GM19328 (cell line): Measurements from ENCODE around the gene TRPT1.

ENCODE experiments used
- ATAC-seq: cut with Tn5 transposase; IDR thresholded peaks from one replicate; pipeline ENCODE4 v1.9.1; 2021; ENCODE audit warnings: mild to moderate bottlenecking, moderate library complexity; ENCODE audit not compliant: unreplicated experiment

TRPT1 gene, protein sequence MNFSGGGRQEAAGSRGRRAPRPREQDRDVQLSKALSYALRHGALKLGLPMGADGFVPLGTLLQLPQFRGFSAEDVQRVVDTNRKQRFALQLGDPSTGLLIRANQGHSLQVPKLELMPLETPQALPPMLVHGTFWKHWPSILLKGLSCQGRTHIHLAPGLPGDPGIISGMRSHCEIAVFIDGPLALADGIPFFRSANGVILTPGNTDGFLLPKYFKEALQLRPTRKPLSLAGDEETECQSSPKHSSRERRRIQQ

DNA sequence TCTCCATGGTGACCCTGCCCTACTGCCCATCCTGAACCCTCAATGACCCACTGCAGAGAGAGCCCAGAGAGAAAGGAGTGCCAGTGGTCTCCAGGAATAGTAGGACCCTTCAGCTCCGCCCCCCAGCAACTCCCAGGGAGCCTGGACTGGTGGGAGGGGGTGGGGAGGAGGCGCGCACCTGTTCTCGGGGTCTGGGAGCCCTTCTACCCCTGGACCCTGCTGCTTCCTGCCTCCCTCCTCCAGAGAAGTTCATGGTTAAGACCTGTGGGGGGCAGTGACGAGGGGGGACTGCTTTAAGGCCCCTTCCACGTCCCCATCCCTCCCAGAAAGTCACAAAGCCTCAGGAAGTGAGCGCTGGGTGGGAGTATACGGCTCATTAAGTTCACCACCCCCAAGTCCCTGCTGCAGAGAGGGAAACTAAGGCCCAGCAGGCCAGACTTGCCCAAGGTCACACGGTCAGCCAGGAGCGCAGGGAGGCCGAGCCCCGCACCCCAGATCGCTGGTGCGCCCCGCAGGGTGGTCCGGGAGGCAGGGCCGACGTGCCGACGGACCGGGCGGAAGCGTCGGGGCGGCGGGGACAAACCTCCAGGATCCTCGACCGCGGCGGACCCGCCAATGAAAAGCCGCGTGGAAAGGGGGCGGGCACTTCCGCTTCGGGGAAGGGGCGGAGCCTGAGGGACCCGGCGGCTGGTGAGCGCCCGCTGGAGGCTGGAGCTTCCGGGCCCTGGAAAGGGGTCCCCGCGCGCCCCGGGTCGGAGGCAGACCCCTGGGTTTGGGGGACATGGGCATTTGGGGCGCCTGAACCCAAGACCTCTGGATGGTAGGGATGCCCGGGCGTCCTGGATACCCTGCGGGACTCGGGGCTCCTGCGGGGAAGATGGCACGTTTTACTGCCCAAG is at the start of gene TRPT1, which contains the start of gene NUDT22:
TRPT1 (minus strand) TSS at position 579 of the 899 bp plus-strand sequence; CDS start at position 253, 326 bp downstream.
NUDT22 (plus strand) TSS at position 667 of the 899 bp plus-strand sequence. CDS start 379 bp downstream, outside the sequence.
- ATAC-seq, result peak; percentile 39

DNA sequence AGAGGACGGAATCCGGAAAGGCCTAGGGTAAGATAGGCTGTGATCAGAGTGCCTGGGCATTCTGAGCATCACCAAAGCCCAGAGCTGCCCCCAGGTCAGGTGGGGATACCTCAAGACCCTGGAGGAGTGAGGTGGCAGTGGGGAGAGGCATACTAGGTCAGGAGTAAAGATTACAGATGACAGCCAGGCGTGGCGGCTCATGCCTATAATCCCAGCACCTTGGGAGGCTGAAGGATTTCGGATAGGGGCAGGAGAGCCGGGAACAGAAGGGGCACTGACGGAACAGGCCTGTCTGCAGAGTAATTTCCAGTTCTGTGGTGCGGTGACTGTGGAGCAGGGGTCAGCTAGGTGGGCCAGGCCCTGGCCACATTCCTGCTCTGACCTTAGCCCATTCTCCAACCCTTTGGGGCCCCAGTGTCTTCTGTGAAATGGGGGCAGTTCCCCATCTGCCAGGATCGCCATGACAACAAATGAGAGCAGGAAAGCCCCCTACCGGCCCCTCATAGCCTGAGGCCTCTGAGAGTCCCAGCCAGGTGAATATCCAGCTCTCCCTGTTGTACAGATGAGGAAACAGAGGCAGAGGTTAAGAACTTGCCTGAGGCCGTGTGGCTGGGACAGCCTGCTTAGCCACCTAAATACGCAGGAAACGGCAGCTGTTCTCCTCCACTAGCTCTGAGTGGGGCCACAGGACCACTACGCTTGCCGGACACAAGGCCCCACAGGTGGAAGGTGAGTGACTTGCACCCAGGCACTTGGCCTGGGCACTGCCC is 49.2 kb upstream of the TRPT1 start:
- ATAC-seq, result no peak

DNA sequence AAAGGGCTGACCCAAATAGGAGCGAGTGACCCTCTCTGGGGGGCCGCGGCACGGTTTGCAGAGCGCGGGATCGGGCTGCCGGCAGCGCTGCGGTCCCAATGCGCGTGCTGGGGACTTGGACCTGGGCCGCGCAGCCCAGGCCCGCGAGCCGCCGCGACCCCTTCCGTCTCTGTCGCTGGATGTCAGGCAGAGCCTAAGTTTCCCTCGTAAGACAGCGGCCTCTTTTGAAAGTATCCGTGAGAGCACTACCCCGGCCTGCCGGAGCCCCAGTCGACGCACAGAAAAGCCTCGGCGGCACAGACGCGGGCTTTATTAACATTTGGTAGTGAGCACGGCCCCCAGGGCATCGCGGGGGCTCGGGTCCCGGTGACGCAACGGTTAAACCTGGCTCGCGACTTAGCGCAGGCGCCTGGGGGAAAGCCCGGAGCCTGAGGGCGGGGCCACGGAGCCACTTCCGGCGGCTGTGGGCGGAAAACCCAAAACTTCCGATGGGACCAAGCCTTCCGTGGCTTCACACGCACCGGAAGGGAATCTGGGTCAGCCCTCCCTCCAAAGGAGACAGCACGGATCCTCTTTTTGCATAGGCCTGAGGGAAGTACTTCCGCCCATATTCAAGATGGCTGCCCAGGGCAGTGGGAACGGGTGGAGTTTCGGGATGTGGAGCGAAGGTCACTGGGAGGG is 43.7 kb upstream of the TRPT1 start:
- ATAC-seq, result peak; percentile 72

DNA sequence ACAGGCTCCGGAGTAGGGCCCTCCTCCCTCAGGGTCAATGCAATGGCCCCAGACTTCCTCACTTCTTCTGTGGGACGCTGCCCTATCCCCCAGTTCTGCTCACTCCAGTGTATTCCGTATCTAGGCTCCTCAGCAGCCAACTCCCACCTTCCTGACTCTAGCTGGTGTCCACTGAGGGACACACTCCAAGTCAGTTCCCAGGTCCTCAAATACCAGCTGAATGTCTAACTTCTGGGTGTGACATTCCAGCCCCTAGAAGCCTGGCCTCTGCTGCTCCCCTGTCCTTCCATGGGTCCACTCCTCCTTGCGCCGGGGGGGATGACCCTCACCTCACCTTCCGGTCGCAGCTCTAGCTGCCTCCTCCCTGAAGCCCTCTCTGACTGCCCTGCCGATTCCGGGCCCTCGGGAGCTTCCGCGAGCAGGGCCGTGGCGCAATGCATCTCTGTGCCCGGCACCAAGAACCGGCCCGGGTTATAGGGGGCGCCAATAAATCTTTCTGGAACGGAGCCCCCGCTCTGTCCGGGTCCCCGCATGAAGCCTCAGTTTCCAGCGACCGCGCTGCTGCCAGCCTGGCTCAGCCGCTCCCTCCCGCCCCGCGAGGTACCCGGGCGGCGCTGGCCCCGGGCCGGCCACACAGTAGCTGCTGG is 43.0 kb upstream of the TRPT1 start:
- ATAC-seq, result no peak

DNA sequence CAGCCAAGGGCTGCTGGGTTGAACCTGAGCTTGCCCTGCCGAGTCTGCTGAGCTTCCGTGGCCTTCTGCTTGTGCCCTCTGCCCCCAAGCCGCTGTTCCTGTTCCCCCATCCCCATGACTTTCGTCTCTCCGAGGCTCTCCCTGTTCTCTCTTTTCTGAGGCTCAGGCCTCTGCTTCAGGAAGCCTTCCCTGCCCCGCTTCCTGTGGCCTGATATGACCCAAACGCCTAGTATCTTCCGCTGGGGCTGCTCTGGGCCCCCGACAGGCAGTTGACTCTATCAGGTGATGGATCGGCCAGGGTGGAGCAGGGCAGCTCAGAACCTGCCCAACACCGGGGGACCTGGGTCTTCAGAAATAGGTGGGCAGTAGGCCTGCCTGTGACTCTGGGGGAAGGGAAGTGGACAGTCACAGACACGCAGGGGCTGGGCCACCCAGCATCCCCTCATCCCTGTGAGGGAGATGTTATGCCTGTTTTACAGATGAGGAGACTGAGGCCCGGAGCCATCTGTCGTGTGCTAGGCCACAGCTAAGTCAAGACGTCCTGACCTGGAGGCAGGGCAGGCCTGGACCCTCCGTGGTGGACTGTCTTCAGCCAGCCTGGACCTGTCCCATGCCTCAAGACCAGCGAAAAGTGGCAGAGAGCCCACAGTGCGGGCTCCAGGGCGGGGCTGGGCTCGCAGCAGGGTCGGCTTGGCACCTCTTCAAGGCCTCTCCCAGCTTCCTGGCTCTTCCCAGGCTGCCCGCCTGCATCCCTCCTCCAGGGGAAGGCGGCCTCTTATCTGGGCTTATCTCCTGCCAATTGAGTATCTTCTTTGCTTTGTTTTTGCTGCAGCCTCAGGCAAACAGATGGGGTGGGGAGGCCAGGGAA is 42.3 kb upstream of the TRPT1 start:
- no peak for ATAC-seq

DNA sequence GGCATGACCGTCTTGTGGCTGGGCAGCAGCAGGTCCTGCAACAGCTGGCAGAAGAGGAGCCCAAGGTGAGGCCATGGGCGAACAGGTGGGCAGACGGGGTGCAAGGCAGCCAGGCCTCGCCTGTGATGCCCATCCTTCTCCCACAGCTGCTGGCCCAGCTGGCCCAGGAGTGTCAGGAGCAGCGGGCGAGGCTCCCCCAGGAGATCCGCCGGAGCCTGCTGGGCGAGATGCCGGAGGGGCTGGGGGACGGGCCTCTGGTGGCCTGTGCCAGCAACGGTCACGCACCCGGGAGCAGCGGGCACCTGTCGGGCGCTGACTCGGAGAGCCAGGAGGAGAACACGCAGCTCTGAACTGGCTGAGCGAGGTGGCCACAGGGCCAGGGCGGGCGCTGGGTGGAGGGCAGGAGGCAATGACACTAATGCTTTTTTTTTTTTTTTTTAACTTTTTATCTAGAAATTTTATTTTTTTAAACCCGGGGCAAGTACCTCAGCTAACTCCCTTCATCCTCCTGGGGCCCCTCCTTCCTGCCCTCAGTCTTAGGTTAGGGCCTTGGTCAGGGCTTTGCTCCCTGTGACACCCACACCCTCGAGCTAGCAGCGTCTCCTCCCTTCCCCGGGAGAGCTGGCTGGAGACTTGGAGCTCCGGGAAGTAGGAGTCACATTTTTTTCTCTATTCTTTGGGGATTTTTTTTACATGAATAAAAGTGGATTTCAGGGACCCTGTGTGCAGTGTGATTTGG is 41.4 kb upstream of the TRPT1 start:
- ATAC-seq, result no peak

DNA sequence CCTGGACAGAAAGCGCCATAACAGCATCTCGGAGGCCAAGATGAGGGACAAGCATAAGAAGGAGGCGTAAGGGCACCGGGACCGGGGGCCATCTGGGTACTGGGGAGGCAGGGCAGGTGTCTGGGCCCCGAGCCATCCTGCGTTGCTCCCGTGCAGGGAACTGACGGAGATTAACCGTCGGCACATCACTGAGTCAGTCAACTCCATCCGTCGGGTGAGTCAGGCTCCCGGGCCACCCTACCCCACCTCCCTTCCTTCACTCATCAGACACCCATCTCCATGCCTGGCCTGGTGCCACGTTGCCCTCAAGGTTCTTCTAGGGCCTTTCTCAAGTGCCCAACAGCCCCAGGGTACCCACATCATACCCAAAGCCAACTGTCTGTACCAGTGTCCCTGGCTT is 40.4 kb upstream of the TRPT1 start:
- ATAC-seq, result no peak

DNA sequence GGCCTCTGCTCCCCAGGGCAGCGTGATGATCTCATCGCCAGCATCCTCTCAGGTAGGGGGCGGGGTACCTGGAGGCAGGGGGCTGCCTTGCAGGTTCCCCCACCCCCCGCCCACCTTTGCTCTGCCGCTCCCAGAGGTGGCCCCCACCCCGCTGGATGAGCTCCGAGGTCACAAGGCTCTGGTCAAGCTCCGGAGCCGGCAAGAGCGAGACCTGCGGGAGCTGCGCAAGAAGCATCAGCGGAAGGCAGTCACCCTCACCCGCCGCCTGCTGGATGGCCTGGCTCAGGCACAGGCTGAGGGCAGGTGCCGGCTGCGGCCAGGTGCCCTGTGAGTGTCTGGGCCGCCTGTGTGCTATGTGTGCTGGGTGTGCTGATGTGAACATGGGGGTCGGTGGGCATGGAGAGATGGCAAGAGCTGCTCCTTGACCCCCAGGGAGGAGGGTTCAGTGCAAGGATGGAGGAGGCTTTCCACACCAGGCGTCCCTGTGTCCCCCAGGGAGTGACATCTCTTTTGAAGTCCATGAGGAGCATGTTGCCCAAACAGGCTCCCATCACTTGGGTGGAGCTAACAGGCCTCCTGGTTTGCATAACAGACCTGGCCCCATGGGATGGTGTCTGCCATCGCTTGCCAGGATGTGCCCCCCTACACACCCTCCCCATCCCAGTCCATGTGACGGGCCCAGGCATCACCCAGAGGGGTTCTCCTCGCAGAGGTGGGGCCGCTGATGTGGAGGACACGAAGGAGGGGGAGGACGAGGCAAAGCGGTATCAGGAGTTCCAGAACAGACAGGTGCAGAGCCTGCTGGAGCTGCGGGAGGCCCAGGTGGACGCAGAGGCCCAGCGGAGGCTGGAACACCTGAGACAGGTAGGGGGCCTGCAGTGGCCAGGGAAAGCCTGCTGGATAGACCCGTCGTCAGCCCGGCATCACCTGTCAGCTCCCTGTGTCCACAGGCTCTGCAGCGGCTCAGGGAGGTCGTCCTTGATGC is 39.5 kb upstream of the TRPT1 start:
- ATAC-seq, result no peak

DNA sequence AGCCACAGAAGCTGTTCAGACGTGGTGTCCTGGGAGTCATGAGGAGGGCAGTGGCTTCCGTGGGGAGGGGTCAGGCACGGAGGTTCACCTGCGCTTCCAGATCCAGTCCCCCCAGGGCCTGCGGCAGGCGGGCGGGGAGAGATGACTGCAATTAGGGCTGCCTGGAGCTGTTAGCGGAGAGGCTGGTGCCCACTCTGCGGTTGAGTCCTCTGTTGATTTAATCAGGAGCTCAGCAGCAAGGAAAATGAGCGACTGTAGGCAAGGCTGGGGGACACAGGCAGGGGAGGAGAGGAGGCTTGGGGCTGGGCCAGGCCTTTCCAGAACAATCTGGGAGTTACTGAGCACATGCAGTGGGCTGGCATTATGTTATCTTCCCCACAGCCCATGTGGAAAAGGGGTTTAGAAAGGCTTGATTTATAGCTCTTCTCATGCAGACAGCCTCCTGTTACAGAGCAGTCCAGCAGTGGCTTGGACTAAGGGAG is 38.4 kb upstream of the TRPT1 start:
- ATAC-seq, result no peak

DNA sequence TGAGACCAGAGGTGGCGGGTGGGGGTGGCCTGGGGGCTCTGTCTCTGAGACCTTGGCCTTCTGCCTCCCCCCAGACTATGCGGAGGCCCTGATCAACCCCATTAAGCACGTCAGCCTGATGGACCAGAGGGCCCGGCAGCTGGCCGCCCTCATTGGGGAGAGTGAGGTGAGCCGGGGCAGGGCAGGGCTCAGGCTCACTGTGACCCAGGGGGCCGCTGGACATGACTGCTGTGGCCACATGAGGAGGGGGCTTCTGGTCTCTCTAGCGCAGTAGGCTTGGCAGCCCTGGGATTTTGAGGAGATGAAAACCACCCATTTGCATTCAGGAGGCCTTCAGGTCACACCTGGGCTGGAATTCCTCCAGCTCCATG is 37.9 kb upstream of the TRPT1 start:
- ATAC-seq, result no peak

DNA sequence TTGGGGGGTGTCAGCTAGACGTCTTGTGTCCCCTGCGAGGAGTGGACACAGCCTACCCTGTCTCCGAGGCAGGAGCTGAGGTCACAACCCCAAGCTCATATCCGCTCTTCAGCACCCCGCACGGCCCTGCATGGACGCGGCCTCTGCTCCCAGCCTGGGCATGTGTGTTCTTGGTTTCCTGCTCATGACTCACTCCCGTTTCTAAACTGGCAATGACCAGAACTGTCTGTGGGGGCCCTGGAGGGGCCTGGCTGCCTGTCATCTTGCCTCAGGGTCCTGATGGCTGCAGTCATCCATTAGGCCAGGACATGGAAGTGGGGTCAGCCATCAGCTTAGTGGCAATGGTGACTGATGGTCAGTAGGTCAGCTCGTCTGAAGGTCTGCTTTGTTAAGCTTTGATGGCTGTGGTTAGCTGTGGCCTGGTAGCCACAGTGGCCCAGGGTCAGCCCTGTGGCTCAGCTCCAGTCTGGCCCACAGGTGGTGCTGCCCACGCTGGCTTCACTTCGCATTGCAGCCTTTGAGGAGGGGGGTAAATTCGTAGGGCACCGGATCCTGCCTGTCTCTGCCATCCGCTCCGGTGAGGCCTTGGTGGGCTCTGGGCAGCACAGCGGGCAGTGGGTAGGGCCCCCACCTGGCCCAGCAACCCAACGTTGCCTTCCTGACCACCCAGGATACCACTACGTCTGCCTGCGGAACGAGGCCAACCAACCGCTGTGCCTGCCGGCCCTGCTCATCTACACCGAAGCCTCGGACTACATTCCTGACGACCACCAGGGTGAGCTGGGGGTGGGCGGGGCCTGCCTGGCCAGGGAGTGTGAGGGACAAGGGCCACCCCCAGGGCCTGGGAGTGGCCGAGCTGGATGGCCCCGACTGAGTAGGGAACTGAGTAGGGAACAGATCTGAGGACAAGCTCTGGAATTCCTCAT is 37.3 kb upstream of the TRPT1 start:
- ATAC-seq, result no peak

DNA sequence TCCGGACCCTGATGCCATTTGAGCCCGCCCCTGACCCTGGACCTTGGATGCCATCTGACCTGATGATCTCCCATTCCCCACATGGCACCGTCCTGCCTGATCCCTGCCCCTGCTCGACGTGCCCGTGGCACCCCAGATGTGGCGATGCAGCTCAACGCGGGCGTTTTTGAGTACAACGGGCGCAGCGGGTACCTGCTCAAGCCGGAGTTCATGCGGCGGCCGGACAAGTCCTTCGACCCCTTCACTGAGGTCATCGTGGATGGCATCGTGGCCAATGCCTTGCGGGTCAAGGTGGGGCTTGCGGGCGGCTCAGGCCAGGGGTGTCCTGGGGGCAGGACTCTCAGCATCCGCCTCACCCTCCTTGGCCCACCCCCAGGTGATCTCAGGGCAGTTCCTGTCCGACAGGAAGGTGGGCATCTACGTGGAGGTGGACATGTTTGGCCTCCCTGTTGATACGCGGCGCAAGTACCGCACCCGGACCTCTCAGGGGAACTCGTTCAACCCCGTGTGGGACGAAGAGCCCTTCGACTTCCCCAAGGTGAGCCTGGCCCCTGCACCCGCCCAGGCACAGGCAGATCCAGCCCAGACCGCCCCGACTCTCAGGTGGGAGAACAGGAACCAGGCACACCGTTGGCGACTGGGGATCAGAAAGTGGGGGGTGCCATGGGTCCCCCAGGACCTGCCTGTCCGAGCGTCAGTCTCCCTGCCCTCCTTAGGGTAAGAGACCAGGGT is 36.5 kb upstream of the TRPT1 start:
- ATAC-seq, result no peak

DNA sequence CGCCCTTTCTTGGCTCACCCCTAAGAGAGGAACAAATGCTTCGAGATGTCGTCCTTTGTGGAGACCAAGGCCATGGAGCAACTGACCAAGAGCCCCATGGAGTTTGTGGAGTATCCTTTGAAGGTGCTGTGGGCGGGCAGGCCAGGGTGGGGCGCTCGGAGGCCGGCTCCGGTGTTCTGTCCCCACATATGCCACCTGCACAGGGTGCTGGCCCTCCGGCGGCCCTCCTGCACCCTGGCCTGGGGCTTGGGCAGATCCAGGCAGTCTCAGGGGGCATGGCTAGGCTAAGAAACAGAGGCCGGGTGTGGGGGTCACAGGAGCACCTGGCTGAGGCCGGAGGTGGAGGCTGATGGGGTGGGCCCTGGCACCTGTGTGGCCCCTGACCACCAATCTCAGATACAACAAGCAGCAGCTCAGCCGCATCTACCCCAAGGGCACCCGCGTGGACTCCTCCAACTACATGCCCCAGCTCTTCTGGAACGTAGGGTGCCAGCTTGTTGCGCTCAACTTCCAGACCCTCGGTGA is 35.6 kb upstream of the TRPT1 start:
- ATAC-seq, result no peak

DNA sequence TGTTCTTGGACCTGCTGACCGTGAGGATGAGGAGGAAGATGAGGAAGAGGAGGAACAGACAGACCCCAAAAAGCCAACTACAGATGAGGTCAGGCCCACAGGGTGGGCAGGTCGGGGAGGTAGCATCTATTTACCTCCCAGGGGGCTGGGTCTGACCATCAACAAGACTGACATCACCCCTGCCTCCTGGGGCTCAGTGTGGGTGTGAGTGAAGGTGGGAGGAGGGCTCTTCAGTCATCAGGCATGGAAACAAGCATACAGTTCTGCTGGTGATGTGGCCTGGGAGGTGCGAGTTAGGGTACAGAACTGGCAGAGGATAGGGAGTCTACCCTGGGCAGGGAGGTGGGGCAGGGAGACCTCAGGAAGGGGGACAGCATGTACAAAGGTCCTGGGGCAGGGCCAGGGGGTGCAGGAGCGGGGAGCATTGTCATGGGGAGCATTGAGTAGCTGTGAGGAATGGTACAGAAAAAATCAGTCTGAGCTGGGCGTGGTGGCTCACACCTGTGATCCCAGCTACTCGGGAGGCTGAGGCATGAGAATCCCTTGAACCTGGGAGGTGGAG is 34.2 kb upstream of the TRPT1 start:
- ATAC-seq, result no peak

DNA sequence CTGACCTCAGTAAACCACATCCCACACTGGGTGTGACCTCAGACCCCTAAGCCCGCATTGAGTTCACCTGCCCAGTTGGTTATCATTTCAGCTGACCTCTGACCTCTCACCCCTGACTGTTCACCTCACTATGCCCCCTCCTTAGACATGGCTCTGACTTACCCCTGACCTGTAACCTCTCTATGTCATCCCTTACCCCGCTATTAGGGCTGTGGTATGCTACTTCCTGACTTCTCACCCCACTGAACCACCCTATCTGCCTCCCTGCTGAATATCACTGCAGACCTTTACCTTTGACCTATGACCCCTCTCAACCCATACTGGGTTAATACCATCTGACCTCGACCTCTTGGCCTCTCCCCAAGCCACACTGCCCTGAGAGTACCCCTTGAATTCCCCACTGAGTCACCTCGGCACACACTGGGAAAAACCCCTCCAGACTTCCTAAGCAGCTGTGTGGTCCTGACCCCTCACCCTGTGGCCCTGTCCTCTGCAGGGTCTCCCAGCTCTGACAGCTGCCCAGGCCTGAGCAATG is 33.6 kb upstream of the TRPT1 start:
- ATAC-seq, result no peak
